Activated T-helper 1 cell treated with anti-CD3 and anti-CD28 coated beads, Interleukin-2, amount 50 U/mL, for 16 hours (primary cell): Measurements from ENCODE around the gene GTSE1.

Experiments
- DNase-seq, 2 donors: peaks; one replicate each; pipeline ENCODE4 v3.0.0-alpha.2; 2020; ENCODE audit warnings: low read depth in 1 of 2, low spot score in 1 of 2

GTSE1 gene

DNA sequence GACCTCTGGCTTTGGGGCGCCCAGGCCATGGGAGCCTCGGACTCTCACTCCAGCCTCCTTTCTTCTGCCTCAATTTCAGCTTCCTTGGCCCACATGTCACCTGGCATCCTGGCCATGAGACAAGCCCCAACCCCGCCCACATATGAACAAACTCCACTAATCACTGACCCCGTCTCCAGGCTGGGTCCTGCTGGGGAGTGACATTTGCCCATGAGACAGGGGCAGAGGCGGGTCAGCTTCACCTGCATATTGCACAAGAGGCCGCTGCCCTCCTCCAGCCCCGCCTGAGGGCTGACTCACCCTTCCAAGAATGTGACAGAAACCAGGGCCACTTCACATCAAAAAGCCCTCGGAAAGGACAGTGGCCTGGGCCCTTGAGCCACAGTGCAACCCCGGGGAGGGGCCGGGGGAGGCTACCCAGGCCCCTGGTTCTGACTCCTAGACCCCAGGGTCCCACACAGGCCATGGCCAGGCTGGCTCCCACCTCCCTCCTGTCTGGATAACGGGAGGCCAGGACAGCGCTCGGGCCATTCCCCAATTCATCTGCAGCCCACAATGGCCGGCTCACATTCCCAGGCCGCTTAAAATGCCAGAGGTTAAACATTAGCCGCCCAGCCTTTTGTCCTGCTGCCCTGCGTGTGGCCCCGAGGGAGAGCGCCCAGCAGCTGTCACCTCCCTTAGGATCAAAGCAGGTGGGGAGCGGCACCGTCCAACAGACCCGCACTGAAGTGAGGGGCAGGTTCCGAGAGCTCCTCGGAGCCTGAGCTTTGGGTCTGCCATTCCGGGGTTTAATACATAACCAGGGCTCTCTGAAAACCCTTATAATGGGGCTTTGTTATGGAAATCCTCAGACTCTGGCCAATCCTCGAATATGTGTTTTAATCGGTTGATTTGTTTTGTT is 81.1 kb downstream of the GTSE1 start:
- no peak for DNase-seq

DNA sequence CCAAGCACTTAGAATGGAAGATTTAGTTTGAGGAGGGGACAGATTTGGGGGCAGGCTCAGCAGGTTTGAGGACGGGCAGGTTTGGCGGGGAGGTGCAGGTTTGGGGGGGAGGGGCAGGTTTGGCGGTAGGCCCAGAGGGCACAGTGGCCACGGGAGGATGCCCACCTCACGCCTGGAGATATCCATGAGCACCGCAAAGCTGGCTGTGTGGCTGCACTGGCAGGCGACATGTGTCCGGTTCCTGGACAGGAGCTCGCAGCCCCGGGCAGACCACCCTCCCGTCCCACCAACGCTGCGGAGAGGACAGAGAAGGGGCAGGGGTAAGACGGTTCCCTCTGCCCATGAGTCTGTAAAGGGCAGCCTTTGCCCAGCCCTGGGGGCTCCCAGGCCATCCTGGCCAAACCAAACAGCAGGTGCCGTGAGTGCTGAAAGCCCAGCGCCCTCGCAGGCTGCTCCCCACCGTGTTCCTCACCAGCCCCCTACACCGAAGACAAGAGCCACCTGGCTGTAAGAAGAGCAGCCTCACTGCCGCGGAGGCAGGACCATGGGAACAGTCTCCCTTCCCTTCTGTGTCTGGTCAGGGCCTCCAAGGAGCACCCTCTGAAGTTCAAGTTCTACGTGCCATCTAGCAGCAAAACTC is 81.9 kb downstream of the GTSE1 start:
- DNase-seq = no peak

DNA sequence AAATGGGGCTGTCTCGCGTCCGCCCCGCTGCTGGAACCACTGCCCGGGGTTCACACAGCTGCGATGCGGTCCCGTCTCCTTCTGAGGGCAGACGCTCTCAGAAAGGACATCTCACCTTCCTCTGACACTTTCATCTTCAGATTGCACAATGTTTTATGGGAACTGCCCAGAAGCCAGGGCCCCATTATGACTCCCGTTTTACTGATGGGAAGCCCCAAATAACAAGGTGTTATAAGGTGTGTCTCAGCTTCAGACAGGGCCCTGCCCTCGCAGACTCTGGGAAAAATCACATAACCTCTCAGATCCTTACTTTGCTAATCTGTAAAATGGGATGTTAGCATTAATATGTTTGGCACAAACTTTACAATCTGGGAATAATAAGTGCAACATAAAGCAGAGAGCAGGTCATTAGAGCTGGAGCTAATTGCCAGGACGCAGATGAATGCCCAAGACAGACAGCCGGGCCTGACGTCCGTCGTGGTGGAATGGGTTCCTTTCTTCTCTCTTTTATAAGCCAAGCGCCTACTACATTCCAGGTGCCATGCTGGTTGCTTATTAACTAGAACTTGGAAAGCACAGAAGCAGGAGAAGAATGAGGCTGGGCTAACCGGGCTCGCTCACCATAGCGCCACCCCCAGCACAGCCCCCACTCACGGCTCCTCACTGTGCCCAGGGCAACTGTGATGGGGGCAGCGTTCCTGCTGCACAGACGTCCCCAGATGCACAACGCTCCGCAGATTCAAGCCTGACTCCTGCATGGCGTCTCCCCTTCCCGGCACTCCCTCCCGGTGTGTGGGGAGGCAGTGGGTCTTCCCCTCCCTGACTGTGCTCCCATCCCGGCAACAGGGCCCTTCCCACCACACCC is 82.6 kb downstream of the GTSE1 start:
- DNase-seq = no peak

DNA sequence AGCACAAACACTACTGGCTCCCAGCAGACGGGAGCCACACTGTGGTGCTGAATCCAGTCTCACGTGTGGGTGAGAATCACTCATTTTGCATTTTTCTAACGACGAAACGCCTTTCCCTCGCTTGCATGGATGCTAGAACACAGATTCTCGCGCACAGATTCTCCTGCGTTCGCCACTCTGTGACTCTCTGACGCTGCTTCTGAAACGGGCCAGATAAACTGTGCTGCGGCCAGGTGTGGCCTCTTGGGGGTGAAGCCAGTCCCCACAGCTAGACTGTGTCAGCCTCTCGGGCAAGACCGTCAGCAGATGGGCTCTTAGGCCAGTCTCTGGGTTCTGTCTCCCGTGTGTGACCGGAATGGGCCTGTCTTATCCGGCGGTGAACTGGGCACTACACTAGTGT is 83.4 kb downstream of the GTSE1 start:
- DNase-seq = no peak
